ENCODE data around the gene CPNE5.
"Not testable (repeated sequence)": the region's sequence is repeated elsewhere in the genome, so short reads cannot be mapped to it uniquely, and the experiment has no call there.

GRCh38 chr6:36704961-36705577, 134.2 kb downstream of the CPNE5 start:
- TF ChIP-seq POLR2A (IDR thresholded peaks at IDR 0.05); CTCF (IDR thresholded peaks at IDR 0.05 in 8 of 11, conservative IDR thresholded peaks at IDR 0.05 in 3 of 11); POLR2AphosphoS5 (IDR thresholded peaks at IDR 0.05): not testable (repeated sequence)

All from spleen (tissue), 7 donors.